Memory B cell (primary cell): Measurements from ENCODE around the gene HSPA4L.

ENCODE experiments used
- ATAC-seq: fragments of 150-1000 bp; cut with Tn5 transposase; 2 replicates; pipeline ENCODE4 v1.10.0; 2021; ENCODE audit warnings: low read depth, mild to moderate bottlenecking, moderate library complexity
- DNase-seq, 2 donors: peaks; one replicate each; pipeline ENCODE4 v3.0.0; 2022; ENCODE audit warnings: low spot score in 2 of 2
- H3K27ac Mint-ChIP-seq: one replicate; pipeline ENCODE4 v1.8.0; 2022; ENCODE audit warnings: mild to moderate bottlenecking, moderate library complexity, mixed read lengths
- H3K27me3 Mint-ChIP-seq: one replicate; pipeline ENCODE4 v1.8.0; 2022; ENCODE audit warnings: mixed read lengths
- H3K36me3 Mint-ChIP-seq: one replicate; pipeline ENCODE4 v1.8.0; 2022; ENCODE audit warnings: mild to moderate bottlenecking, mixed read lengths
- H3K4me1 Mint-ChIP-seq: one replicate; pipeline ENCODE4 v1.8.0; 2022; ENCODE audit warnings: mixed read lengths
- H3K4me3 Mint-ChIP-seq: one replicate; pipeline ENCODE4 v1.8.0; 2022; ENCODE audit warnings: mild to moderate bottlenecking, moderate library complexity, mixed read lengths
- H3K9me3 Mint-ChIP-seq: one replicate; pipeline ENCODE4 v1.8.0; 2022; ENCODE audit warnings: mixed read lengths

Gene HSPA4L

DNA sequence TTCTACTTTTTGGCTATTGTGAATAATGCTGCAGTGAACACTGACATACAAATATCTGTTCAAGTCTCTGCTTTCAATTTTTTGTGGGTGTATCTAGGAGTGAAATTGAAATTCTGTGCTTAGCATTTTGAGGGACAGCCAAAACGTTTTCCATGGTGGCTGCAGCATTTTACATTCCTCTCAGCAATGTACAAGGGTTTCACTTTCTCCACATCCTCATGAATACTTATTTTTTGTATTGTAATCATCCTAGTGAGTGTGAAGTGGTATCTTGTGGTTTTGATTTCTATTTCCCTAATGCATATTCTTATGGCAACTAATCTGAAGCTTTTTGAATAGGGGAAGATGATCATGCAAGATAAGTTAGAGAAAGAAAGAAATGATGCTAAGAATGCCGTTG lies 40.3 kb downstream of the HSPA4L start:
- Mint-ChIP-seq H3K4me3 (no peak overlapping the region), H3K36me3 (no peaks in the 10 kb centered on the region), H3K27me3 (no peaks in the 10 kb centered on the region), H3K4me1 (no peaks in the 10 kb centered on the region), H3K9me3 (no peaks in the 10 kb centered on the region), H3K27ac (no peak overlapping the region)
- no peak for DNase-seq
- no peak for ATAC-seq

DNA sequence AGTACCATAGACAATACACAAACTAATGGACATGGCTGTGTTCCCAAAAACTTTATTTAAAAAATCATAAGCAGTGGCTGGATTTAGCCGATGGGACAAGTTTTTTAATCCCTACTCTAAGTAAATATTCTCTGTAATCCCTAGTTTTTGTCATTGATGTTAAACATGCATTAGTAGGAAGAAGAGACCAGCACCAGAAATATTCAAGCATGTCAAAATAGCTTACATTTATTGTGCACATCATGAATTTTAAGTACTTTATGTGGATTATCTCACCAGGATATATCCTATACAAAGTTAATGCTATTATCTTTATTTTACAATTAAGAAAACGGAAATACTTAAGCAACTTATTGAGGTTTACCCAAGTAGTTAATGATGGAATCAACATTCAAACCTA lies 46.0 kb downstream of the HSPA4L start:
- ATAC-seq, result no peak
- Mint-ChIP-seq H3K4me1 (peaks cover 9% of the 10 kb centered on the region), H3K27ac (no peak overlapping the region), H3K36me3 (no peaks in the 10 kb centered on the region), H3K9me3 (no peaks in the 10 kb centered on the region), H3K27me3 (no peaks in the 10 kb centered on the region), H3K4me3 (no peak overlapping the region)
- DNase-seq, result no peak

DNA sequence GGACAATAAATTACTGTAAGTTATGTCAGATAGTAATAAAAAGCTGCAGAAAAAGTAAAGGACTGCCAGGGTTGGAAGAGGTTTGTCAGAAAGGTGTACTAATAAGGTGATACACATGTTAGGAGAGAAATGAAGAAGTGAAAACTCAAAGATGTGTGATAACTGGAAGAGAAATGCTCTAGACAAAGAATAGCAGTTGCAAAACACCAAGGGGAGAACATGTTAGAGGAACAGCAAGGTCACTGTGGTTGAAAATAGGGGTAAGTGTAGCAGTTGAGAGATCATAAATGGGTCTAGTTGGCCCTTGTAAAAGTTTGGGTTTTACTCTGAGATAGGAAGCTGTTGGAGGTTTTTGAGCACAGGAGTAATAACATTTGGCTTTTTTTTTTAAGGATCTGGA lies 46.9 kb downstream of the HSPA4L start:
- Mint-ChIP-seq H3K4me3 (no peak overlapping the region), H3K36me3 (no peaks in the 10 kb centered on the region), H3K4me1 (peaks cover 9% of the 10 kb centered on the region), H3K27me3 (no peaks in the 10 kb centered on the region), H3K9me3 (no peaks in the 10 kb centered on the region), H3K27ac (no peak overlapping the region)
- no peak for ATAC-seq
- no peak for DNase-seq

- Mint-ChIP-seq H3K36me3 (no peaks in the 10 kb centered on the region), H3K9me3 (no peaks in the 10 kb centered on the region), H3K4me3 (peak overlapping the region; percentile 3), H3K27ac (peak overlapping the region; percentile 7), H3K4me1 (peaks cover 9% of the 10 kb centered on the region), H3K27me3 (no peaks in the 10 kb centered on the region)
- DNase-seq (no peak), ATAC-seq (peak; percentile 98)
Measured at GRCh38 chr4:127832585-127832984, 50.5 kb downstream of the HSPA4L start.

DNA sequence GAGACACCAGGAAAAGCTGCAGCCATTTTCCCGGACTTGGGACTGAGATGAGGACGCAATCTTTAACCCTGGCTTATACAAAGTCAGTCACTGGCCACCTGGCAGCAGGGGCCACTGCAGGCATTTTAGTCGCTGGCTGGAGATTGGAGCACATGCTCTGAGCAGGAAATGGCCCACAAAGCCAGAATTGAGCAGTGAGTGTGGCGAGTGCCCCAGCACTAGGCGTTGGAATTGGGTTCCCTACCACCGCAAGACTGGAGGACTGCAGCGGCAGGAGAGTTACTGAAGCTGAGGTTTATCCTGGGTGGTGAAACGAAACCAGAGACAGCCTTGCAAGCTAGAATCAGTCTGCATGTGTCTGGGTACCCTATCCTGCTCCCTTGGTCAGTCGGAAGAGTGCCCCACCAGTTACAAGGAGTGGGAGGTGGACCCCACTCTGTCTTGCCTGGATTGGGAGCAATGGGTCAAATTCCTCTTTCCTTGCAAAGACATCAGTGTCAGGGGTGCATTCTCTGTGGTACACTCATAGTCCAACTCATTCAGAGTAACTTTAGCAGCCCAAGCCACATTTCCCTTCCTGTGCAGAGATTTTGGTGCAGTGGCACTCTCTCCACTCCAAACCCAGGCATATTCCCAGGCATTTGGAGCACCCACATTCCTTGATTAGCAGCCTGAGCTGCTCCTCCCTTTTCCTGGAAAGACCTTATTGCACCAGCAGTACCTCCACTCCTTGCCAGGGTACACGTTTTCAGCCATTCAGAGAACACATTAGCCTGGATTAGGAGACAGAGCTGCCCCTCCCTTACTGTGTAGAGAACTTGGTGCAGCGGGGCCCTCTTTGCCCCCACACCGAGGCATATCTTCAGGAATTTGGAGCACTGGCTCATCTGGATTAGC lies 61.8 kb downstream of the HSPA4L start:
- ATAC-seq, result no peak
- DNase-seq, result no peak
- peaks cover 17% of the 10 kb centered on the region for H3K9me3 Mint-ChIP-seq
- H3K4me1 Mint-ChIP-seq, result no peaks in the 10 kb centered on the region
- H3K27ac Mint-ChIP-seq, result no peak overlapping the region
- no peaks in the 10 kb centered on the region for H3K27me3 Mint-ChIP-seq
- H3K36me3 Mint-ChIP-seq, result peaks cover 38% of the 10 kb centered on the region
- no peak overlapping the region for H3K4me3 Mint-ChIP-seq

DNA sequence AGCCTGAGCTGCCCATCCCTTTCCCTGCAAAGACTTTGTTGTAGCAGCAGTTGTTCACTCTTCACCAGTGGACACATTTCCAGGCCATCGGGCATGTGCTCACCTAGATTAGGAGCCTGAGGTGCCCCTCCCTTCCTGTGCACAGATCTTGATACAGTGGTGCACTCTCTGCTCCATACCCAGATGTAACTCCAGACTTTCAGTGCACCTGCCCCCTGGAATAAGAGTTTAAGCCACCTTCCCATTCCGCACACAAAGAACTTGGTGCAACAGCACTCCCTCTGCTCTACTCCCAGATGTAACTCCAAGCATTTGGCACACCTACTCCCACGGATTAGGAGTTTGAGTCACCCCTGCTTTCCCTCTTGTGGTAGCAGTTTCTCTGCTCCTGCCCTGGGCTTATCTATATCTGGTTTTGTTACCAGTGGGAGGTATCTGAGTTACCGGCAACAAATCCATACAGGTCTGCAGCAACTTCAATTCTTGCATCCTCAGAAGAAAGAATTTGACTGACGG lies 62.5 kb downstream of the HSPA4L start:
- no peak overlapping the region for H3K4me3 Mint-ChIP-seq
- no peak for DNase-seq
- H3K9me3 Mint-ChIP-seq, result peaks cover 20% of the 10 kb centered on the region
- H3K27ac Mint-ChIP-seq, result no peak overlapping the region
- ATAC-seq, result no peak
- no peaks in the 10 kb centered on the region for H3K4me1 Mint-ChIP-seq
- no peaks in the 10 kb centered on the region for H3K27me3 Mint-ChIP-seq
- peaks cover 42% of the 10 kb centered on the region for H3K36me3 Mint-ChIP-seq

GRCh38 chr4:127846061-127846460 lies 63.9 kb downstream of the HSPA4L start:
- H3K4me1 Mint-ChIP-seq, result no peaks in the 10 kb centered on the region
- DNase-seq (no peak), ATAC-seq (no peak)
- H3K36me3 Mint-ChIP-seq, result peaks cover 49% of the 10 kb centered on the region
- no peak overlapping the region for H3K27ac Mint-ChIP-seq
- H3K4me3 Mint-ChIP-seq, result no peak overlapping the region
- peaks cover 27% of the 10 kb centered on the region for H3K9me3 Mint-ChIP-seq
- no peaks in the 10 kb centered on the region for H3K27me3 Mint-ChIP-seq

DNA sequence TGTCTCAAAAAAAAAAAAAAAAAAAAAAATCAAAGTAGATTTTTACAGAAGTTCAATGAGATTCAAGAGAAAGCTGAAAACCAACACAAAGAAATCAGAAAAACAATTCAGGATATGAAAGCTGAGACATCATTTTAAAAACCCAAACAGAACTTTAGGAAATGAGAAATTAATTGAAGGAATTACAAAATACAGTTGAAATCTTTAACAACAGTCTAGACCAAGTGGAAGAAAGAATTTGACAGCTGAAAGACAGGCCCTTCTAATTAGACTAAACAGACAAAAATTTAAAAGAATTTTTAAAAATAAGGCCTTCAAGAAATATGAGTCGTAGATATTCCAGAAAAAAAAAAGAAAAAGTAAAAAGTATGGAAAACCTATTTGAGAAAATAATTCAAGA lies 64.6 kb downstream of the HSPA4L start:
- H3K27ac Mint-ChIP-seq, result no peak overlapping the region
- no peaks in the 10 kb centered on the region for H3K4me1 Mint-ChIP-seq
- DNase-seq (no peak), ATAC-seq (no peak)
- peaks cover 56% of the 10 kb centered on the region for H3K36me3 Mint-ChIP-seq
- no peaks in the 10 kb centered on the region for H3K27me3 Mint-ChIP-seq
- peaks cover 31% of the 10 kb centered on the region for H3K9me3 Mint-ChIP-seq
- no peak overlapping the region for H3K4me3 Mint-ChIP-seq

DNA sequence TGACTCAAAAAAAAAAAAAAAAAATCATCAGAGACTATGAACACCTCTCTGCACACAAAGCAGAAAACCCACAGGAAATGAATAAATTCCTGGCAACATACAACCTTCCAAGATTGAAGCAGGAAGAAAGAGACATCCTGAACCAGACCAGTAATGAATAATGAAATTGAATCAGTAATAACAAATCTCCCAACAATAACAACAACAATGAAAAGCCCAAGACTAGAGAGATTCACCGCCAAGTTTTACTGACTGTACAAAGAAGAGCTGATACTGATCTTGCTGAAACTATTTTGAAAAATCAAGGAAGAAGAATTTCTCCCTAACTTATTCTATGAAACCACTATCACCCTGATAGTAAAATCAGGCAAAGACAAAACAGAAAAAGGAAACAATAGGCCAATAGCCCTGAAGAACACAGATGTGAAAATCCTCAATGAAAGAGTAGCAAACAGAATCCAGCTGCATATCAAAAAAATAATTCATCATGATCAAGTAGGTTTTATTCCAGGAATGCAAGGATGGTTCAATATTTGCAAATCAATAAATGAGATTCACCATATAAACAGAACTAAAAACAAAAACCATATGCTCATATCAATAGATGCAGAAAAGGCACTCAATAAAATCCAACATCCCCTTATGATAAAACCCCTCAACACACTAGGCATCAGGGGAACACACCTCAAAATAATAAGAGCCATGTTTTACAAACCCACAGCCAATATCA lies 67.5 kb downstream of the HSPA4L start:
- Mint-ChIP-seq H3K27ac (no peak overlapping the region), H3K4me1 (no peaks in the 10 kb centered on the region), H3K27me3 (no peaks in the 10 kb centered on the region), H3K9me3 (peaks cover 37% of the 10 kb centered on the region), H3K4me3 (no peak overlapping the region), H3K36me3 (peaks cover 54% of the 10 kb centered on the region)
- ATAC-seq, result no peak
- DNase-seq, result no peak

- ATAC-seq (no peak), DNase-seq (no peak)
- H3K4me3 Mint-ChIP-seq, result no peak overlapping the region
- no peaks in the 10 kb centered on the region for H3K27me3 Mint-ChIP-seq
- peaks cover 30% of the 10 kb centered on the region for H3K9me3 Mint-ChIP-seq
- H3K4me1 Mint-ChIP-seq, result peaks cover 11% of the 10 kb centered on the region
- H3K27ac Mint-ChIP-seq, result no peak overlapping the region
- H3K36me3 Mint-ChIP-seq, result peaks cover 43% of the 10 kb centered on the region
Measured at GRCh38 chr4:127852661-127853060, 70.5 kb downstream of the HSPA4L start.

- H3K27me3 Mint-ChIP-seq, result no peaks in the 10 kb centered on the region
- no peak for DNase-seq
- H3K36me3 Mint-ChIP-seq, result peaks cover 36% of the 10 kb centered on the region
- ATAC-seq, result no peak
- no peak overlapping the region for H3K4me3 Mint-ChIP-seq
- H3K9me3 Mint-ChIP-seq, result peaks cover 24% of the 10 kb centered on the region
- H3K27ac Mint-ChIP-seq, result no peak overlapping the region
- H3K4me1 Mint-ChIP-seq, result peaks cover 15% of the 10 kb centered on the region
Measured at GRCh38 chr4:127856196-127856812, 74.2 kb downstream of the HSPA4L start.

DNA sequence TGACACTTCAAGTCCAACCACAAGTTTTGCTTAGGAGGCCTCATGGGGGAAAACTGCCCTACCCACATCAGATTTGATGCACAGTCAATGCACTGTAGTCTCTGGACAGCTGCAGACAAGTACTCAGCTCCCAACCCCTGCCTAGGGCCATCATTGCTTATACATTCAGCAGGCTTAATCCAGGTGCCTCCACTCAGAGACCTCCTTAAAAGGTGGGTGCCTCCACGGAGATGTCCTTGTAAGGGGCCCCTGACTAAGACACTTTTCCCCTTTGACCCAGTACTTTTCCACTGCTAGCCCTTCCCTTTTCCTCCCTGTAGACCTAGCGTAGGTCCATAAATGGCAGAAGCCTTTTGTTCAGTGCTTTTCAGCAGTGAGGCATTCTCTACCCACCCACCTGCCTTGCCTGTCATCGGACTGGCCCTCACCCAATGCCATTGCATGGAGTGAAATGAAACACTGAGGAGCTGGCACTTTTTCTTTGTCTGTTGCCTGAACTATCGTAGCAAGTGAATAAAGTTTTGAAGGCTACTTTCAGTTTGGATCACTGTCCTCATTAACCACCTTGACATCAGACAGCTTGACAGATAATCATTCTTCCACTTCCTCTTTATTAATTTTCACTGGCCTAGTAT lies 74.8 kb downstream of the HSPA4L start:
- H3K36me3 Mint-ChIP-seq, result peaks cover 33% of the 10 kb centered on the region
- peaks cover 15% of the 10 kb centered on the region for H3K4me1 Mint-ChIP-seq
- DNase-seq, result no peak
- peak overlapping the region; percentile 75 for H3K27ac Mint-ChIP-seq
- peak; percentile 42 for ATAC-seq
- peaks cover 19% of the 10 kb centered on the region for H3K9me3 Mint-ChIP-seq
- H3K27me3 Mint-ChIP-seq, result no peaks in the 10 kb centered on the region
- peak overlapping the region; percentile 80 for H3K4me3 Mint-ChIP-seq

- peak overlapping the region; percentile 75 for H3K27ac Mint-ChIP-seq
- peaks cover 18% of the 10 kb centered on the region for H3K4me1 Mint-ChIP-seq
- no peak overlapping the region for H3K4me3 Mint-ChIP-seq
- H3K9me3 Mint-ChIP-seq, result peaks cover 19% of the 10 kb centered on the region
- H3K36me3 Mint-ChIP-seq, result peaks cover 34% of the 10 kb centered on the region
- ATAC-seq, result no peak
- H3K27me3 Mint-ChIP-seq, result no peaks in the 10 kb centered on the region
- no peak for DNase-seq
Measured at GRCh38 chr4:127857641-127858040, 75.5 kb downstream of the HSPA4L start.

DNA sequence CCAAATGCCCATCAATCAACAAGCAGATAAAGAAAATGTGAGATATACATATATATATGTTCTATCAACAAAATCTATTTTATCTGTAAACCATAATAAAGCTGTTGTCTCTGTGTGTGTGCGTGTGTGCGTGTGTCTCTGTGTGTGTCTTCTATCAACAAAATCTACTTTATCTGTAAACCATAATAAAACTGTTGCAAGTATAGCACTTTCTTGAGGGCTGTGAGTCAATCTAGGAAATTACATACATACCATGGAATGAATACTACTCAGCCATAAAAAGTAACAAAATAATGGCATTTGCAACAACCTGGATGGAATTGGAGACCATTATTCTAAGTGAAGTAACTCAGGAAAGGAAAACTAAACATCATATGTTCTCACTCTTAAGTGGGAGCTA lies 86.1 kb downstream of the HSPA4L start:
- no peak overlapping the region for H3K27ac Mint-ChIP-seq

More for the DNA sequence above, 86.1 kb downstream of the HSPA4L start:
- no peak for ATAC-seq
- no peak for DNase-seq
- no peaks in the 10 kb centered on the region for H3K27me3 Mint-ChIP-seq
- H3K9me3 Mint-ChIP-seq, result no peaks in the 10 kb centered on the region
- H3K4me3 Mint-ChIP-seq, result no peak overlapping the region
- H3K4me1 Mint-ChIP-seq, result no peaks in the 10 kb centered on the region
- H3K36me3 Mint-ChIP-seq, result no peaks in the 10 kb centered on the region
